H1 (cell line): ENCODE data around the gene ZNF813. TPM values are rescaled to one million over a fixed set of nuclear protein-coding genes. Genes with fewer than 3 reads are reported as not detected.

Experiments
- KDM1A ChIP-seq: fragments of 200-600, 300-600 bp; sonication (generic); IDR thresholded peaks from 2 replicates; pipeline ENCODE4 v1.7.1; 2016; ENCODE audit warnings: mild to moderate bottlenecking, low read length, borderline replicate concordance
- RAD21 ChIP-seq, 2 experiments: IDR thresholded peaks in 1 of 2; conservative IDR thresholded peaks in 1 of 2; 2 replicates each; pipeline ENCODE4 v1.6.1; 2011; ENCODE audit warnings: low read depth in 2 of 2, low read length in 2 of 2, improper control_type of control experiment in 1 of 2, inconsistent platforms in 1 of 2, mild to moderate bottlenecking in 1 of 2, moderate library complexity in 1 of 2
- polyA plus RNA-seq, 7 experiments: library from polyadenylated mRNA; depleted of rRNA in 3 of 7; stranded (reverse) in 5 of 7; unstranded in 2 of 7; fragments of >200 nt in 5 of 7; fragments of 200-250 nt in 2 of 7; gene quantifications; 1 replicate in 5 of 7; 2 replicates in 1 of 7; 4 replicates in 1 of 7; pipeline versions ENCODE4 v1.2.1 to v1.2.3, GENCODE V29; 2011 to 2013; ENCODE audit warnings: missing spikeins in 2 of 7, mixed read lengths in 2 of 7
- total RNA-seq: library from RNA; stranded (reverse); fragmentation: NEBNext Ultra II Directional; extraction: Animal tissue kit (Norgen Biotek cat#: 25700); gene quantifications from 2 replicates; pipeline ENCODE4 v1.2.1, GENCODE V29; 2021

ZNF813 gene
- total and polyA plus RNA-seq, 2 of the 8 experiments (the other 6 are each of a cell fraction or from before 2014, with no cell fraction given), result 2.9 to 22.1 TPM

DNA sequence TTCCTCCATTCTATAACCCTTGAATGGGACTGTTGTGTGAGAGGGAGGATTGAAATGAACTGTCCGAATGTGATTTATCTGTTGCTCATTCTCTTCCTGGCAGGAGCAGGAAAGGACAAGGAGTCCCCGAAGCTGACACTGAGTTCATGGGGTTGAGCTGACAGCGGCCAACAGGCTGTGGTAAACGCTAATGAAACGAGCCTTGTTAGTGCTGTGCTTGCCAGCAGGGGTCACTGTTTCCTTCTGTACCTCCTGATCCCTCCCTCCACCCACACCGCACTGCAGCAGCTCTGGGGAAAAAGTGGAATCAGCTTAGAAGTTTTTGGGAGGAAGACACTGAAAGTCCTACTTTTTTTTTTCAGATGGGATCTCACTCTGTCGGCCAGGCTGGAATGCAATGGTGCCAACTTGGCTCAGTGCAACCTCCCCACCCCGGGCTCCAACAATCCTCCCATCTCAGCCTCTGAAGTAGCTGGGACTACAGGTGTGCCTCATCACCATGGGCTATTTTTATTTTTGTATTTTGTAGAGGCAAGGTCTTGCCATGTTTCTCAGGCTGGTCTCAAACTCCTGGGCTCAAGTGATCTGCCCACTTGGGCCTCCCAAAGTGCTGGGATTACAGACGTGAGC is 42.5 kb upstream of the ZNF813 start (continued):
- TF ChIP-seq RAD21 (IDR thresholded peaks at IDR 0.05 in 1 of 2, conservative IDR thresholded peaks at IDR 0.05 in 1 of 2; ENCODE audit: low read depth in 2 of 2, low read length in 2 of 2), result peak; percentile 85
- no peak for TF ChIP-seq KDM1A
